D721Med (cell line): ENCODE results near the gene HJV.

Experiments
- DNase-seq: peaks from one replicate; pipeline ENCODE4 v3.0.0; 2011; ENCODE audit warnings: low spot score; ENCODE audit not compliant: insufficient read length
- FAIRE-seq: peaks from 2 replicates; lab custom pipeline; 2011; peaks lifted over from hg19 to GRCh38; lab: Jason Lieb, UNC
- TF ChIP-seq, protein P1 (sequence below): IDR thresholded peaks from 2 replicates; pipeline ENCODE4 v1.5.1; 2012; ENCODE audit warnings: mild to moderate bottlenecking, control low read depth; ENCODE audit not compliant: insufficient read depth; ENCODE audit errors: missing control alignments

The HJV gene

DNA sequence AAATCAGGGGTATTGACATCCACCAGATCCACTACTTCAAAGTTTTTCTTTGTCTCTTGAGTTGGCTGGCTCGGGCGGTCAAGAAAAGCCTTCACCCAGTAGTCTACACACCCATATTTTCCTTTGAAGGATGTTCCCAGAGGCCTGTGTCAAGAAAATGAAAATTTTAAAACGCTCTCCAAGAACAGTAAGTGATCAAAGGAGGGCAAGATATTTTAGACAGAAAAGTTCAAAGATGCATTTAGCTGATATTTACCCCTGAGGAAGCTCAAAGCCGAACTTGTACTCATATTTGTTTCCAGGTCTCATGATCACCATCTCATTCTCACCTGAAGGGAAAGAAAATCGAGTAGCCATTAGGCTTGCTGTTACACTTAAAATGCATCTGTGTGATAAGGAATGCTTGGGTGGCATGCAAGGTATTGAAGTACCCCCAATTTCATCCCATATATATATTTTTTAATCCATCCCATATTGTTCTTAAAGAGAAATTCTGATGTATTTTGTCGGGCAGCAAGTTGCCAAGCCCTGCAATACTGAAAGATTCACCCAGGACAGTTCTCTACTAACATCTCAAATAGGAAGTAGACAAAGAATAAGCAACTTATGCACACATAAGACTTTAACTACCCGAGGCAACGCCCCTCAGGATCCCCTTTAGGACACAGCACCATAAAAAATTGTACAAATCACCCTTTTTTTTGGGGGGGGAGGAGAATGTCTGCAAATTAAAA lies 26.2 kb downstream of the HJV start:
- FAIRE-seq (no peak), DNase-seq (no peak)
- TF ChIP-seq, protein P1, sequence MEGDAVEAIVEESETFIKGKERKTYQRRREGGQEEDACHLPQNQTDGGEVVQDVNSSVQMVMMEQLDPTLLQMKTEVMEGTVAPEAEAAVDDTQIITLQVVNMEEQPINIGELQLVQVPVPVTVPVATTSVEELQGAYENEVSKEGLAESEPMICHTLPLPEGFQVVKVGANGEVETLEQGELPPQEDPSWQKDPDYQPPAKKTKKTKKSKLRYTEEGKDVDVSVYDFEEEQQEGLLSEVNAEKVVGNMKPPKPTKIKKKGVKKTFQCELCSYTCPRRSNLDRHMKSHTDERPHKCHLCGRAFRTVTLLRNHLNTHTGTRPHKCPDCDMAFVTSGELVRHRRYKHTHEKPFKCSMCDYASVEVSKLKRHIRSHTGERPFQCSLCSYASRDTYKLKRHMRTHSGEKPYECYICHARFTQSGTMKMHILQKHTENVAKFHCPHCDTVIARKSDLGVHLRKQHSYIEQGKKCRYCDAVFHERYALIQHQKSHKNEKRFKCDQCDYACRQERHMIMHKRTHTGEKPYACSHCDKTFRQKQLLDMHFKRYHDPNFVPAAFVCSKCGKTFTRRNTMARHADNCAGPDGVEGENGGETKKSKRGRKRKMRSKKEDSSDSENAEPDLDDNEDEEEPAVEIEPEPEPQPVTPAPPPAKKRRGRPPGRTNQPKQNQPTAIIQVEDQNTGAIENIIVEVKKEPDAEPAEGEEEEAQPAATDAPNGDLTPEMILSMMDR, result no peak

DNA sequence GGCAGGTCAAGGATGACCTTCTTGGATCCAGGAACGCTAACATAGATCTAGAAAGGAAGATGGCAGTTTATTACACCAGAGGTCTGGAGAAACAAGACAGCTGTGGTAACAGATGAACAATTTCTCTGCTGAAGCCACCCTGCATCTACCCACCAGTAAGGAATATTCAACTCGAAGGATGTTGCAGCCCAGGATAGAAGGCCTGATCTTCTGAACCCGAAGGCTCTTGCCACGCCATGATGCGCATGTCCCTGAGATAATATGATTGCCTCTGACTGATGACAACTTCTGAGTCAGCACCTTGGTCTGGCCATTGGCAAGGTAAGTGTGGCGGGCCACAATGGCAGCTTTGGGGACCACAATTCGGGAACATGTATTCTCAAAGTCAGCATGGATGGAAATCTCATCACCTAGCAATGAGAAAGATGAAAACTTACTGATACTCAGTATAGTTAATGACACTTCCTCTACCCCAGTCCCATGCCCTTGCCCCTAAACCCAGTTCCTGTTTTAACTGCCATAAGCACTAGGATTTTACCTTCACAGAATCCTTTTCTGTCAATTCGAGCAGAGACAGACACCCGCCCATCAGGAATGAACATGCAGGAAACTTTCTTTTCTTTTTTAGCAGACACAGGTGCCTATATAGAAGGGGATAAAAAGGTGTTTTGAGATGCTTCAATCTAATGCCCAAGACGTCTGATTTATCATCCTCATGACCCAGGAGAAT lies 27.0 kb downstream of the HJV start:
- FAIRE-seq (no peak), DNase-seq (no peak)
- TF ChIP-seq, protein P1, result no peak

DNA sequence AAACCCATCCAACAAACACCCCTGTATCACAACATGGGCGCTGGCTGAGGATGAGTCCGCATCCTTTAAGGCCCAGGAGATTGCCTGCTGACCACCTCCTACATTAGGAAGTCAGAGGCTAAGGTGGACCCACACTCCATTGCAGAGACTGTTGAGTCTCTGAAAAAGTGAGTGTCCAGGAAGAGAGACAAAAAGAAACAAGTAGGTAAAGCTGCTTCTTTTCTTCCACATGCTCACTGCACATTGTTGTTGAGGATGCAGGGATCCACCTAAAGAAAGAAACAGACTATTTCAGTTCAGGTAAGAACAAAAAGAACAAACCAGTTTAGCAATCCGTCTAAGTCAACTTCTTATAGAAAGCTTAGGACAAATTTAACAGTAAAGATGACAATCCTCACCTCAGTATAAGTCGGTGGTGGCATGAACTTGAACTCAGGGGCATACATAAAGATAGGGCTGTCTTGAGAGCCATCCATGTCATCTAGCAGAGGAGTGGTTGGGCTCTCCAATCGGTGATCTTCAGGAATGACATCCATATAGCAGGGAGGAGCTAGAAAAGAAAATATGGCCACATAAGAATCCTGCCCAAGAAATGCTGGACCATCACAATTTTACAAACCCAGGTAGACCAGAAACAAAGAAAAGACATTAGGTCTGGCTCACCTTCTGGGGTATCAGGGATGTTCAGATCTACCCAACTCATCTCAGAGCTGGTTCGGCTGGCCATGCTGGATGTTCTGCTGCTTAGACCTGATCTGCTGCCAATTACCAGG lies 27.7 kb downstream of the HJV start:
- TF ChIP-seq, protein P1, result no peak
- FAIRE-seq, result no peak
- no peak for DNase-seq

DNA sequence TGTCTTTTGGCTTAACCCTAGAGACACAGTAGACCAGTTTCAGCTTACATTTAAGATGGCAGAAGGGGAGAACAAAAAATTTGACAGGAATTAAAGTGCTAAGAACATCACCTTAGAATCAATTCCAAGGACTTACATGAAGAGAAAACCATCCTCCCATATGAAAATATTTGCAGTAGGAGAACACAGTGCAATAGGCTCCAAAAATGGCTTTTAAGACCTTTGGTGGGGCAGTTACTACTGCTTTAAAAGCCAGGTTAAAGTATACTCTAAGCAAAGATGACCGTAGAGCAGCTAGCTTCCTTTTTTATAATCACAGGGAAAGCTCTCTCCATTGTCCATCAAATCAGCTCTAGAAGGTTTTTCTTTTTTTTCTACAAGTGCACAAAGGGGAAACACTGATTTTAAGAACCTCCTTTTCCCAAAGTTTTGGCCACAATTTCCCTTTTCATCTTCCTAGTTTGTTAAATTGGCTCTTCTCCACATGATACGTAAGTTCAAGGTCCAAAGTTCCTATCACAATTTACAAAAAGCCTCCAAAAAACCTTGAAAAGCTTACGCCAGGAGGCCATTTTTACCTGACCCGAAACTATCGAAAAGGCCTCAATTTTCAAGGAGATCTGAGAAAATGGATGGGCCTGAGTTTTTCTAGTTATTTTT lies 28.4 kb downstream of the HJV start:
- TF ChIP-seq, protein P1, result no peak
- FAIRE-seq (no peak), DNase-seq (no peak)

DNA sequence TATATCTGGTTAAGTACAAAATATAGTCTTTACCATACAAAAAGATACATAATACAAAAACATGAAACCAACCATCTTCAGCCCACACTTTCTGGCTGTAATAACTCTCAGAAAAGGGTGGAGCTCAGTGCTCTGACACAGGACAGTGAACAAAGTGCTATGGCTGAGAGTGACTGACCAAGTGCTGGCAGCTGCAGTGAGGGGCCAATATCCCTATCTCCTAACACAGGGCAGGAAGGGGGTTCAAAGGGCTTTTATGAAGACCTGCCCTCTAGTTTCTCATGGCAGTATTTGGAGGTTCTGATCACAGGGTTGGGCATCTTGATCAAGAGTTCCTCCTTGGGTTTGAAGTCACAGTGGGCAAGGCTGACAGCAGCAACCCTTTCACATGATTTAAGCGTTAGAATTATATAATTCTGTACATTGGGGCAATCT lies 29.0 kb downstream of the HJV start:
- TF ChIP-seq, protein P1, result no peak
- FAIRE-seq, result no peak
- DNase-seq, result no peak

DNA sequence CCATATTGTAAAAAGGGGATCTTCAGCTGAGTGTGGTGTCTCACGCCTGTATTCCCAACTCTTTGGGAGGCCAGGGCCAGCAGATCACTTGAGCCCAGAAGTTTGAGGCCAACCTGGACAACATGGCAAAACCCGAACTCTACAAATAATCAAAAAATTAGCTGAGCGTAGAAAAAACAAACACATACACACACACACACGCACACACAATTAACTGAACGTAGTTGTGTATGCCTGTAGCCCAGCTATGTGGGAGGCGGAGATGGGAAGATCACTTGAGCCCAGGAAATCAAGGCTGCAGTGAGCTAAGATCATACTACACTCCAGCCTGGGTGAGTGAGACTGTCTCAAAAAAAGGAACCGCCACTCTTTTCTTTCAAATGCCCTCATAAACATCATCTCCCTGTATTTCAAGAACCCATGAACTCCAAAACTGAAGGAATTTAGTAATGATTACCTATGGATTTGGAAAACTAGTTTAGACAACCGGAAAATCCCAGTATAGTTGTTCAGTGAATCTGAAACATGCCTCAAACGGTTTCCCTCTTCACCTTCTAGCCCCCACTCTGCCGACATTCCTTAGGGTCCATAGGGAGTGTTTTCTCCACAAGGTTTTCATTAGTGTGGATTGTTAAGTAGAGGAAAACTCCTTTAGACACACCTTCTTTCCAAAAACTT lies 29.7 kb downstream of the HJV start:
- DNase-seq (no peak), FAIRE-seq (no peak)
- TF ChIP-seq, protein P1, result no peak
